H9 (cell line): ENCODE data around the gene TMEM125. TPM values are rescaled to one million over a fixed set of nuclear protein-coding genes. Genes with fewer than 3 reads are reported as not detected.

Source experiments
- DNase-seq: peaks from one replicate; pipeline ENCODE4 v3.0.0-alpha.2; 2017
- H2AFZ ChIP-seq: one replicate; pipeline ENCODE4 v1.6.1; 2013; ENCODE audit warnings: mild to moderate bottlenecking, low read length, control low read depth, moderate library complexity
- H2AK5ac ChIP-seq: 2 replicates; pipeline ENCODE4 v1.6.1; 2013; ENCODE audit warnings: low read length, control low read depth, mixed read lengths; ENCODE audit not compliant: insufficient read length
- H2BK120ac ChIP-seq: one replicate; pipeline ENCODE4 v1.6.1; 2013; ENCODE audit warnings: low read depth, mild to moderate bottlenecking, low read length, control low read depth, inconsistent platforms; ENCODE audit not compliant: poor library complexity, severe bottlenecking
- H2BK12ac ChIP-seq: 2 replicates; pipeline ENCODE4 v1.6.1; 2013; ENCODE audit warnings: low read length, control low read depth, mixed read lengths, low read depth; ENCODE audit not compliant: insufficient read length
- H2BK15ac ChIP-seq: 2 replicates; pipeline ENCODE4 v1.6.1; 2013; ENCODE audit warnings: low read depth, low read length, control low read depth
- H2BK20ac ChIP-seq: one replicate; pipeline ENCODE4 v1.6.1; 2013; ENCODE audit warnings: low read depth, mild to moderate bottlenecking, low read length, control low read depth, inconsistent platforms; ENCODE audit not compliant: poor library complexity, severe bottlenecking
- H2BK5ac ChIP-seq: 2 replicates; pipeline ENCODE4 v1.6.1; 2013; ENCODE audit warnings: low read length, control low read depth, mixed read lengths; ENCODE audit not compliant: insufficient read length
- H3K14ac ChIP-seq: 2 replicates; pipeline ENCODE4 v1.6.1; 2013; ENCODE audit warnings: low read length, control low read depth; ENCODE audit not compliant: insufficient read depth
- H3K18ac ChIP-seq: 2 replicates; pipeline ENCODE4 v1.6.1; 2013; ENCODE audit warnings: low read depth, mild to moderate bottlenecking, mixed read lengths, low read length, control low read depth; ENCODE audit not compliant: insufficient read length
- H3K23ac ChIP-seq: 2 replicates; pipeline ENCODE4 v1.6.1; 2013; ENCODE audit warnings: low read length, control low read depth, mixed read lengths, low read depth; ENCODE audit not compliant: insufficient read length
- H3K23me2 ChIP-seq: 2 replicates; pipeline ENCODE4 v1.6.1; 2013; ENCODE audit warnings: low read depth, mild to moderate bottlenecking, mixed read lengths, low read length, control low read depth; ENCODE audit not compliant: insufficient read length, poor library complexity, severe bottlenecking
- H3K27ac ChIP-seq: 2 replicates; pipeline ENCODE4 v1.5.1; 2013; ENCODE audit warnings: low read length, control low read depth, mixed read lengths, low read depth; ENCODE audit not compliant: insufficient read length
- H3K27me3 ChIP-seq: 2 replicates; pipeline ENCODE4 v1.6.1; 2013; ENCODE audit warnings: low read length, control low read depth, inconsistent platforms; ENCODE audit not compliant: insufficient read depth
- H3K4ac ChIP-seq: 2 replicates; pipeline ENCODE4 v1.6.1; 2013; ENCODE audit warnings: low read depth, mild to moderate bottlenecking, control low read depth, inconsistent platforms, low read length, moderate library complexity
- H3K4me1 ChIP-seq: 2 replicates; pipeline ENCODE4 v1.6.1; 2013; ENCODE audit warnings: low read length, control low read depth, inconsistent platforms; ENCODE audit not compliant: insufficient read depth
- H3K4me2 ChIP-seq: 2 replicates; pipeline ENCODE4 v1.6.1; 2013; ENCODE audit warnings: low read length, control low read depth, mixed read lengths; ENCODE audit not compliant: insufficient read length, insufficient read depth
- H3K56ac ChIP-seq: 2 replicates; pipeline ENCODE4 v1.6.1; 2013; ENCODE audit warnings: low read depth, mild to moderate bottlenecking, mixed read lengths, low read length, control low read depth; ENCODE audit not compliant: insufficient read length
- H3K79me1 ChIP-seq: 2 replicates; pipeline ENCODE4 v1.6.1; 2013; ENCODE audit warnings: low read depth, mild to moderate bottlenecking, moderate library complexity, low read length, control low read depth, inconsistent platforms; ENCODE audit not compliant: insufficient read depth, poor library complexity, severe bottlenecking
- H3K79me2 ChIP-seq: 2 replicates; pipeline ENCODE4 v1.6.1; 2013; ENCODE audit warnings: low read length, control low read depth, inconsistent platforms; ENCODE audit not compliant: insufficient read depth
- H3K9ac ChIP-seq: 2 replicates; pipeline ENCODE4 v1.6.1; 2013; ENCODE audit warnings: low read length, control low read depth, mixed read lengths; ENCODE audit not compliant: insufficient read length; ENCODE audit errors: extremely low read depth
- H3K9me3 ChIP-seq: one replicate; pipeline ENCODE4 v1.6.1; 2013; ENCODE audit warnings: low read depth, low read length, inconsistent platforms; ENCODE audit not compliant: control insufficient read depth
- H3T11ph ChIP-seq: one replicate; pipeline ENCODE4 v1.6.1; 2013; ENCODE audit warnings: mild to moderate bottlenecking, low read length, control low read depth, inconsistent platforms
- H4K20me1 ChIP-seq: one replicate; pipeline ENCODE4 v1.6.1; 2013; ENCODE audit not compliant: control insufficient read depth, insufficient read length, insufficient read depth
- H4K5ac ChIP-seq: 2 replicates; pipeline ENCODE4 v1.6.1; 2013; ENCODE audit warnings: low read depth, mild to moderate bottlenecking, mixed read lengths, low read length, control low read depth; ENCODE audit not compliant: insufficient read length
- H4K8ac ChIP-seq: replicated peaks from 2 replicates; pipeline ENCODE4 v1.6.1; 2013; ENCODE audit warnings: low read length, control low read depth, mixed read lengths, low read depth; ENCODE audit not compliant: insufficient read length
- H4K91ac ChIP-seq: 2 replicates; pipeline ENCODE4 v1.6.1; 2013; ENCODE audit warnings: low read depth, mild to moderate bottlenecking, moderate library complexity, mixed read lengths, low read length, control low read depth; ENCODE audit not compliant: insufficient read length
- H3K27ac Mint-ChIP-seq, 3 experiments: 2 replicates in 2 of 3; 3 replicates in 1 of 3; pipeline ENCODE4 v1.8.0; 2020 to 2021; ENCODE audit warnings: mixed read lengths in 3 of 3, mild to moderate bottlenecking in 1 of 3, moderate library complexity in 1 of 3
- H3K27me3 Mint-ChIP-seq: 2 replicates; pipeline ENCODE4 v1.8.0; 2021; ENCODE audit warnings: low read depth, mild to moderate bottlenecking, moderate library complexity, mixed read lengths
- H3K36me3 Mint-ChIP-seq, 3 experiments: 2 replicates in 2 of 3; 3 replicates in 1 of 3; pipeline ENCODE4 v1.8.0; 2020 to 2021; ENCODE audit warnings: low read depth in 3 of 3, mixed read lengths in 3 of 3; ENCODE audit not compliant: insufficient read depth in 1 of 3
- H3K4me1 Mint-ChIP-seq, 2 experiments: 2 replicates each; pipeline ENCODE4 v1.8.0; 2020; ENCODE audit warnings: mixed read lengths in 2 of 2
- H3K4me3 Mint-ChIP-seq, 2 experiments: 2 replicates in 1 of 2; 3 replicates in 1 of 2; pipeline ENCODE4 v1.8.0; 2020 to 2021; ENCODE audit warnings: mild to moderate bottlenecking in 2 of 2, mixed read lengths in 2 of 2, moderate library complexity in 1 of 2
- H3K9me3 Mint-ChIP-seq, 2 experiments: 2 replicates in 1 of 2; 3 replicates in 1 of 2; pipeline ENCODE4 v1.8.0; 2020; ENCODE audit warnings: mild to moderate bottlenecking in 2 of 2, mixed read lengths in 2 of 2, moderate library complexity in 1 of 2
- WGBS: extraction: QIAGEN DNeasy Blood & Tissue Kit; methylation state at CpG from one replicate; pipeline ENCODE4 v1.1.7; 2013; ENCODE audit warnings: missing lambda C conversion rate, low lambda C conversion rate, mixed read lengths; ENCODE audit not compliant: insufficient read length; ENCODE audit errors: extremely low coverage; 5-methylcytosine and 5-hydroxymethylcytosine counted together
- total RNA-seq: library from RNA; stranded (reverse); gene quantifications from 2 replicates; pipeline ENCODE4 v1.2.1, GENCODE V29; 2021
- TF ChIP-seq, protein P1 (sequence below): fragments of 200-600 bp; sonication (generic); conservative IDR thresholded peaks from 3 replicates; pipeline ENCODE4 v1.8.0; 2021; ENCODE audit warnings: antibody characterized with exemption, mild to moderate bottlenecking

Gene TMEM125
- total RNA-seq, 1 experiment from 2014 or later = 19.6 TPM

DNA sequence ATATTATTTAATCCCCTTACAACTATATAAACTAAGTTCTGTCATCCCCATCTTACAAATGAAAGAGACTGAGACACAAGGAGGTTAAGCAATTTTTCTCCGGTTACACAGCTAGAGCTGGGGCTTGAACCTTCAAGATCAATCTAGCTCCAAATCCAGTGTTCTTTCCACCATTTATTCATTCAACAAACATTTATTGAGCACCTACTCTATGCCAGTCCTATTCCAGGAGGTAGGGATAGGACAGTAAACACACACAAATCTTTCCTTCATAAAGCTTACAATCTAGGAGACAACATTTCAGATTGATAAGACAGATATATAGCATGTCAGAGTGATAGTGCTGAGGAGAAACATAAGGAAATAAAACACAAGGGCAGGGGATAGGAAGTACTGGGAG is 2.9 kb upstream of the TMEM125 start:
- no peak overlapping the region for H4K5ac ChIP-seq
- H2BK120ac ChIP-seq = no peak overlapping the region
- H3K9ac ChIP-seq = no peak overlapping the region
- peaks cover 3% of the 10 kb centered on the region for H3K9me3 ChIP-seq
- no peak overlapping the region for H4K91ac ChIP-seq
- H3K4ac ChIP-seq = no peak overlapping the region
- no peaks in the 10 kb centered on the region for H3K79me2 ChIP-seq
- H2BK15ac ChIP-seq = no peak overlapping the region
- no peak overlapping the region for H3K27ac ChIP-seq
- H2BK12ac ChIP-seq = no peak overlapping the region
- H4K20me1 ChIP-seq = no peaks in the 10 kb centered on the region
- H3K27ac Mint-ChIP-seq = no peak overlapping the region
- H3K18ac ChIP-seq = no peak overlapping the region
- no peak overlapping the region for H3K14ac ChIP-seq
- H3K4me2 ChIP-seq = no peak overlapping the region
- peaks cover 29 to 35% of the 10 kb centered on the region in 2 experiments for H3K9me3 Mint-ChIP-seq
- H3K27me3 Mint-ChIP-seq = peaks cover 2% of the 10 kb centered on the region
- no peak overlapping the region for H2BK20ac ChIP-seq
- no peak overlapping the region for H3K56ac ChIP-seq
- H3K4me1 Mint-ChIP-seq = peaks cover 22% of the 10 kb centered on the region in 2 experiments
- no peak overlapping the region for H4K8ac ChIP-seq
- H3K23ac ChIP-seq = no peak overlapping the region
- H2AK5ac ChIP-seq = no peak overlapping the region
- no peak overlapping the region for H2AFZ ChIP-seq
- no peak overlapping the region for H3T11ph ChIP-seq
- H3K23me2 ChIP-seq = peaks cover 6% of the 10 kb centered on the region
- no peaks in the 10 kb centered on the region for H3K79me1 ChIP-seq
- TF ChIP-seq, protein P1, sequence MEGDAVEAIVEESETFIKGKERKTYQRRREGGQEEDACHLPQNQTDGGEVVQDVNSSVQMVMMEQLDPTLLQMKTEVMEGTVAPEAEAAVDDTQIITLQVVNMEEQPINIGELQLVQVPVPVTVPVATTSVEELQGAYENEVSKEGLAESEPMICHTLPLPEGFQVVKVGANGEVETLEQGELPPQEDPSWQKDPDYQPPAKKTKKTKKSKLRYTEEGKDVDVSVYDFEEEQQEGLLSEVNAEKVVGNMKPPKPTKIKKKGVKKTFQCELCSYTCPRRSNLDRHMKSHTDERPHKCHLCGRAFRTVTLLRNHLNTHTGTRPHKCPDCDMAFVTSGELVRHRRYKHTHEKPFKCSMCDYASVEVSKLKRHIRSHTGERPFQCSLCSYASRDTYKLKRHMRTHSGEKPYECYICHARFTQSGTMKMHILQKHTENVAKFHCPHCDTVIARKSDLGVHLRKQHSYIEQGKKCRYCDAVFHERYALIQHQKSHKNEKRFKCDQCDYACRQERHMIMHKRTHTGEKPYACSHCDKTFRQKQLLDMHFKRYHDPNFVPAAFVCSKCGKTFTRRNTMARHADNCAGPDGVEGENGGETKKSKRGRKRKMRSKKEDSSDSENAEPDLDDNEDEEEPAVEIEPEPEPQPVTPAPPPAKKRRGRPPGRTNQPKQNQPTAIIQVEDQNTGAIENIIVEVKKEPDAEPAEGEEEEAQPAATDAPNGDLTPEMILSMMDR = no peak
- H3K4me3 Mint-ChIP-seq = no peak overlapping the region
- no peaks in the 10 kb centered on the region for H3K27me3 ChIP-seq
- no CpG with 5 or more reads among the region's 1 CpG for WGBS
- H3K36me3 Mint-ChIP-seq = peaks cover 12 to 29% (median 21%) of the 10 kb centered on the region in 3 experiments
- H3K4me1 ChIP-seq = no peaks in the 10 kb centered on the region; the same call in 1 of the 2 replicates
- no peak for DNase-seq
- H2BK5ac ChIP-seq = no peak overlapping the region
